Transverse colon (tissue), 4 donors: Measurements from ENCODE around the gene GPR148.

Experiments used
- POLR2AphosphoS5 ChIP-seq, 3 donors: sonication (generic); formaldehyde crosslinking; IDR thresholded peaks; one replicate each; pipeline ENCODE4 v1.6.1; 2016; ENCODE audit warnings: antibody characterized with exemption in 3 of 3
- TF ChIP-seq, protein P1 (sequence below), 5 experiments: fragments of 200-600 bp in 3 of 5; fragments of 450-650 bp in 2 of 5; sonication (generic) in 3 of 5; IDR thresholded peaks; 1 replicate in 2 of 5; 2 replicates in 3 of 5; pipeline ENCODE4 v1.5.1; 2016 to 2017; ENCODE audit warnings: antibody characterized with exemption in 5 of 5, inconsistent platforms in 3 of 5, mild to moderate bottlenecking in 2 of 5, moderate library complexity in 1 of 5

DNA sequence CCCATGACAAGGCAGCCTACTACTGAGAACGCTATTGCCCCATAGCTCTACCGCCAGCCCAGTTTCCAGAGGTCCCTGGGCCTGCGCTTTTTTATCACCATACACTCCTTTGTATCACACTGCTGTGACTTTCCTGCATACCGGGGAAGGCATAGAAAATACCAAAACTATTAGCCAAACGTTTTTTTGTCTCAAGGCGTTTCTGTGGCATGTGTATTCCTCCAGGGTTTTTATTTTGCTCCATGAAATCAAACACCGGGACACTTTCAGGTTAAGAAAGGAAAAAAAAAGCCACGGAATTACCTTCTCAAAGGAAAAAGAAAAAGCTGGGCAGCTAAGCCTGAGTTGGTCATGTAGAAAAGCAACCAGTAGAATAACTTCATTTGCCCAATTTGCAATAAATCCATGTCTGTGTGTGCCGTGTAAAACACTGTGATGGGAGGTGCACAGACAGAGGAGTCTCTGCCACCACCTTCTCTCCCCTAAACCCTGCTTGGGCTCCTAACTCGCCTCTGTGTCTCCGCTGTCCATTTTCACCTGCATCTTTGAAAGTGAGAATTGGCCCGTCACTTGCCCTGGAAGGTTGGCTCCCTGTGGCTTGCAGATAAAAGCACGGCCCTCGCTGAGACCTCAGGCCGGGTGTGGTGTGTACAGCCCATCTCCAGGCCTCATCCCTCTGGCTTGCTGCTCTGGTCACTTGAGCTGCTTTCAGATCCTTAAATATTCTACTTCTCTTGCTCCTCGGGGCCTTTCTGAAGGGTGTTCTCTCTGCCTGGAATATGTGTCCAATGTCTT, 28.2 kb downstream of the GPR148 start:
- TF ChIP-seq, protein P1, sequence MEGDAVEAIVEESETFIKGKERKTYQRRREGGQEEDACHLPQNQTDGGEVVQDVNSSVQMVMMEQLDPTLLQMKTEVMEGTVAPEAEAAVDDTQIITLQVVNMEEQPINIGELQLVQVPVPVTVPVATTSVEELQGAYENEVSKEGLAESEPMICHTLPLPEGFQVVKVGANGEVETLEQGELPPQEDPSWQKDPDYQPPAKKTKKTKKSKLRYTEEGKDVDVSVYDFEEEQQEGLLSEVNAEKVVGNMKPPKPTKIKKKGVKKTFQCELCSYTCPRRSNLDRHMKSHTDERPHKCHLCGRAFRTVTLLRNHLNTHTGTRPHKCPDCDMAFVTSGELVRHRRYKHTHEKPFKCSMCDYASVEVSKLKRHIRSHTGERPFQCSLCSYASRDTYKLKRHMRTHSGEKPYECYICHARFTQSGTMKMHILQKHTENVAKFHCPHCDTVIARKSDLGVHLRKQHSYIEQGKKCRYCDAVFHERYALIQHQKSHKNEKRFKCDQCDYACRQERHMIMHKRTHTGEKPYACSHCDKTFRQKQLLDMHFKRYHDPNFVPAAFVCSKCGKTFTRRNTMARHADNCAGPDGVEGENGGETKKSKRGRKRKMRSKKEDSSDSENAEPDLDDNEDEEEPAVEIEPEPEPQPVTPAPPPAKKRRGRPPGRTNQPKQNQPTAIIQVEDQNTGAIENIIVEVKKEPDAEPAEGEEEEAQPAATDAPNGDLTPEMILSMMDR (IDR thresholded peaks at IDR 0.05), result no peak
- TF ChIP-seq POLR2AphosphoS5 (IDR thresholded peaks at IDR 0.05), result no peak
